DOHH2 (cell line): ENCODE results near the gene MXD4.

ENCODE experiments used
- EZH2phosphoT487 ChIP-seq: fragments of 200-600 bp; sonication (generic); IDR thresholded peaks from 2 replicates; pipeline ENCODE4 v1.6.1; 2017; ENCODE audit warnings: borderline replicate concordance, mild to moderate bottlenecking, antibody characterized with exemption, low read length, moderate library complexity, mixed read lengths
- TF ChIP-seq, protein P1 (sequence below): fragments of 200-600 bp; sonication (generic); IDR thresholded peaks from one replicate; pipeline ENCODE4 v1.5.1; 2014; ENCODE audit warnings: antibody characterized with exemption, mild to moderate bottlenecking, low read depth, low read length; ENCODE audit not compliant: poor library complexity, severe bottlenecking

DNA sequence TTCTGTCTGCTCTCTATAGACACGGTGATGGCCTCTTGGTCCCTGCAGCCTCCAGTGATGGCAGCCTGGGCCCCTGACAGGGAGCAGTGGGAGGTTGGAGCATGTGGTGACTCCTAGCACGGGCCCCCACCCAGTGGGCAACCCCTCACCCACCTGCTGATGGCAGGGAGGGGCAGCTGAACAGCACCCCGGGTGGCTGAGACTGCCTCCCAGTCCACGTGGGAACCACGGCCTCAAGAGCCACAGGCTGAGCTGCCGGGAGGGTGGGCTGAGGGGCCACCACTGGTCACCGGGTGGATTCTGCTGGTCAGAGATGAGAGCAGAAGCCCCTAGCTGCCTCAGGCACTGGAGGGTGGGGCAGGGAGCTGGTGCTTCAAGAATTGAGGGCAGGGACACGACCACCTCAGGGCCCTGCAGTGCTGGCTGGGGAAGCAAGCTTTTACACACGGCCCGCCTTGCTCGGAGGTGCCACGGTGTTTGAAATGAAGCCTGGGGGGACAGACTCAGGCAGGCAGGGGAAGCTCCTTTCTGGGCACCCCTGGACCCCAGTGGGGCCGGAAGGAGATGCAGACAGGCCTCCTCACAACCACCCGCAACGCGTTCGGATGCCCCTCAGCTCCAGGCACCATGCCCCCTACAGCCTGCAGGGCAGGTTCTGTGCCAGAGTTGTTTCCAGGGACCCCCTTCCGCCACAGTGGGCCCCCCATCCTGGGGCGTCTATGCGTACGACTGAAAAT is 13.7 kb downstream of the MXD4 start:
- TF ChIP-seq EZH2phosphoT487, result no peak
- TF ChIP-seq, protein P1, sequence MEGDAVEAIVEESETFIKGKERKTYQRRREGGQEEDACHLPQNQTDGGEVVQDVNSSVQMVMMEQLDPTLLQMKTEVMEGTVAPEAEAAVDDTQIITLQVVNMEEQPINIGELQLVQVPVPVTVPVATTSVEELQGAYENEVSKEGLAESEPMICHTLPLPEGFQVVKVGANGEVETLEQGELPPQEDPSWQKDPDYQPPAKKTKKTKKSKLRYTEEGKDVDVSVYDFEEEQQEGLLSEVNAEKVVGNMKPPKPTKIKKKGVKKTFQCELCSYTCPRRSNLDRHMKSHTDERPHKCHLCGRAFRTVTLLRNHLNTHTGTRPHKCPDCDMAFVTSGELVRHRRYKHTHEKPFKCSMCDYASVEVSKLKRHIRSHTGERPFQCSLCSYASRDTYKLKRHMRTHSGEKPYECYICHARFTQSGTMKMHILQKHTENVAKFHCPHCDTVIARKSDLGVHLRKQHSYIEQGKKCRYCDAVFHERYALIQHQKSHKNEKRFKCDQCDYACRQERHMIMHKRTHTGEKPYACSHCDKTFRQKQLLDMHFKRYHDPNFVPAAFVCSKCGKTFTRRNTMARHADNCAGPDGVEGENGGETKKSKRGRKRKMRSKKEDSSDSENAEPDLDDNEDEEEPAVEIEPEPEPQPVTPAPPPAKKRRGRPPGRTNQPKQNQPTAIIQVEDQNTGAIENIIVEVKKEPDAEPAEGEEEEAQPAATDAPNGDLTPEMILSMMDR, result no peak
